HG02610 (cell line): Measurements from ENCODE around the gene CSTF1.

Experiments used
- ATAC-seq: cut with Tn5 transposase; IDR thresholded peaks from one replicate; pipeline ENCODE4 v1.9.1; 2021; ENCODE audit warnings: mild to moderate bottlenecking, moderate library complexity; ENCODE audit not compliant: unreplicated experiment

The CSTF1 gene

DNA sequence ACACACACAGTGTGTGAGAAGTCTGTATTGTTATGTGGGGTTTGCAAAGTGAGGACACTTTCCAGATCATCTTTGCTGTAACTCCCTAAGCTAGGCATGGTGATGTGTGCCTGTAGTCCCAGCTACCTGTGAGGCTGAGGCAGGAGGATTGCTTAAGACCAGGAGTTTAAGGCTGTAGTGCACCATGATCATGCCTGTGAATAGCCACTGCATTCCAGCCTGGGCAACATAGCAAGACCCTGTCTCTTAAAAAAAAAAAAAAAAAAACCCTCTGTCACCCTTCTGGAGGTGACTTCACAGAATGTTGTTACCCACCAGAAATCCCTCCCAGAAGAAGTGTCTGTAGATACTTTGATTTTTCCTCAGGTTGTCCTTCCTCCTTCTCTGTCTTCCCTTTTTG is 34.5 kb downstream of the CSTF1 start:
- ATAC-seq = no peak

DNA sequence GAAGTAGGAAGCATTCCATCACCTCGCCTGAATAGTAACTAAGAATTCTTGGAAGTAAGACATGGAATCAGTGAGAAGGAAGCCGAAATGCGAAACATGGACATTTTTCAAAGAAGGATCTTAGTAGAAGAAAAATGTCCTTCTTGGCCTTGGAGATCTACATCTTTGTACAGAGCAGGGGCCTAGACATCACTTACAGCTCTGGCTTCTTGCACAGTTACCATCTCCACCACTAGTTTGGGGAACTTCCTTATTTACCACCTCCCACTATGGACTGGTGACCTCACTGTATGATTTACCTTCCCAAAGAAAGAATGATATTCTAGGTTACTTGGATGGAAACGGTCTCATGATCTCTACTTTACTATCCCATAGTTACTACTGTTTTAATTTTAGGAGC is 35.4 kb downstream of the CSTF1 start:
- no peak for ATAC-seq

DNA sequence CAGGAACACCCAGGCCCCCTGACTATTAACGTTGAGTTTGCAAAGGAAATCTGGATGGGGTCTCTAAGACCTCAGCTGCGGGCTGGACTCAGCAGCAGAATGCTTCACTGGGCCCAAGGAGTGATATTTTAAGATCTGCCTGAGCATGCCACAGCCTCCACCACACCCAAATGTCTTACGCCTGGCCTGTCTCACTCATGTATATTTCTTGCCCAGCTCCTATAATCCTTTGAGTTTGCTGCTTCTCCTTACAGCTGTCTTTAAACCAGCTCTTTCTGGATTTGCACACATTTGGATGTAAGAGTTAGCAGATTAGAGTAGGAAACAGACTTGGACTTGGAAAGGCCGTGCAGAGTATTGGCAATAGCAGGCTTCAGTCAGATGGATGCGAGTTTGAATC is 36.0 kb downstream of the CSTF1 start:
- ATAC-seq = no peak

DNA sequence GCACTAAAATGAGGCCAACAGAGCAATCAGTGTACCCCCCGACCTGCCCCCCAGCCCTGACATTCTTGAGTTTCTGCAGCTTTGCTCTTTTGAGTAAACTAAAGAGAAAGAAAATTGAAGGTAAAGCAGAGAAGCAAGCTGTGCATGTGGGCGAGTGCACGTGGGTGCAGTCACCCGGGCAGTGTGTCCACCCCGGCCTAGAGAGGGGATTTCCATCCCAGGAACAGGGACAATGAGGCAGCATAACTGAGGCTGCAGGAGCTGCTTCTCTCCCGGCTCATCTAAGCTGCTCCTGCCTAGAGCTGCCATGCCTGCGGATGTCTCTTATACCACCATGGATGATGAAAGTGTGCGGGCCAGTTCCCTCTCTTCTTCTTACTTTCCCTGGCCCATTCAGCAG is 36.4 kb downstream of the CSTF1 start:
- no peak for ATAC-seq

DNA sequence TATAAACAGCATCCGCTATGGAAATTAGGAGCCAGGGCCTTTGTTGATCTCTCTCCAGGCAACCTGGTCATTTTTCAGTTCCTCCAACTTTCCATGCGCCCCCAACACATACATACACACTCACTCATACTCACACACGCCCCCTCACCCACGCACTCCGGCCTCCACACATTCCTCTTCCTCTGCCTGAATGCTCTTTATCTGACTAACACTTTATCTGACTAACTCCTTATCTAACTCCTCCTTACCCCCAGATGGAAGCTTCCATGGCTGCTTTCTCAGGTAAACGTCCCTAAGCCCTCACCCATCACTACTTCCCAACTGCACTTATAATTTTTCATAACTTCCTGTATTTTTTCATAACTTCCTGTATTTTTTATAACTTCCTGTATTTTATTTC is 37.1 kb downstream of the CSTF1 start:
- ATAC-seq = no peak

DNA sequence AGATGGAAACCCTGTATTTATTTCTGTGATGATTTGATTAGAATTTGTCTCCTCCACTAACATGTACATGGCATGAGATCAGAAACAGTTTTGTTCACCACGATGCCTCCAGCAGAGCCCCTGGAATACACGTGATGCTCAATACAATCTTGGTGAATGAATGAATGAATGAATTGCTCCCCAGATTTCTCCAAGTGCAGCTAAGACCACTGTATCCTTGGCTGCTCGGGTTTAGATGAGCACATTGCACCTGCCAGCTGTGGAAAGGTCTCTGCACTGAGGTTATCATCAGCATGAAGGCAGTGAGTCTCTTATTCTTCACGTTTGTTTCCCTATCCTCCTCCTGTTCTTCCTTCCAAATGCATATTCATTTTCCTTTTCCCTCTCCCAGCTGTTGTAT is 37.5 kb downstream of the CSTF1 start:
- no peak for ATAC-seq

DNA sequence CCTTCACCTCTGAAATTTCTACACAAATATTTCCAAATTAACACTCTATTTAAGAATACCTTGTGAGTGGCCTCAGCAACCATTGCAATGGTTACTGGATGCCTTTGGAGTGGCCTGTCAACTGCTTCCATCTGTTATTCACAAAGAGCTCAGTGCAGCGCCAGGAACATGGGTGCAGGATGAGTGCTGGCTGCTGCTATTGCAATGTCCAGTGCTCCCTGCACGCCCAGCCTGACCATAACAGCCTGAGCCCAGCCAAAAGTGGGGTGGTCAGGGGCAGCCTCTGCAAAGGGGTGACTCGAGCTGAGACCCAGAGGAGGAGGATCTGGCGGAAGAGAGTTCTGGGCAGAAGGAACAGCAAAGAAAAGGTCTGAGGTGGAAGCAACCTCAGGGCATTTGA is 38.0 kb downstream of the CSTF1 start:
- ATAC-seq = no peak

DNA sequence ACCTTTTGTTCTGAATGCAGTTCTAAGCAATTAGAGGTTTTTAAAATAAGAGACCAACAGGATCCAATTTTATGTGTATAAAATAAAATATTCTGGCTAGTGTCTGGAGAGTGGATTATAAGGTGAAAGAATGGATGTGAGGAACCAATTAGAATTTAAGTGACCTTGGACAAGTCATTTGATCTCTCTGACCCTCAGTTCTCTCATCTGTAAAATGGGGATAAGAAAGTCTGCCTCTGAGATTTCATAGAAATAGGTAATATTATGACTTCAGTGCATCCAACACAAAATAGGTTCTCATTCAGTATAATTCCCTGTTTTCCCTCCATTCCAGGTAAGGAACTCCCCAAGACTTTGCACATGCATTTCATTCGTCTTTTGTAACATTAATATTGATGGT is 38.5 kb downstream of the CSTF1 start:
- no peak for ATAC-seq

DNA sequence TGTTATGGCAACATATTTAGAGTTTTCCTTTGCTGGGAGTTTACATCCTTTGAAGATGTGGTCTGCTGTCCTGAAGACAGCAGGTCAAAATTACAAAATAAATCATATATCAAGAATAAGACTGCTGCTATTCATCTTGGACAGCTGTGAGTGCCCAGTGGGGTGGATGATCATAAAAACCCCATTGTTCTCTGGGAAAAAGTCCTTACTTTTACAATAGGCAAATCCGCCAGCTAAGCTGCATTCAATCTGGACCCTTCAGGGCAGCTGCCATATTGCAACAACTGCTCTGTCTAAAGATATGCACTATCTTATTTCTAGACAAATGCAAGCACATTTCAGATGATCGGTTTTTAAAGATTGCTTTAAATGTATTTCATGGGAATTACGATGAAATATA is 39.0 kb downstream of the CSTF1 start:
- no peak for ATAC-seq

DNA sequence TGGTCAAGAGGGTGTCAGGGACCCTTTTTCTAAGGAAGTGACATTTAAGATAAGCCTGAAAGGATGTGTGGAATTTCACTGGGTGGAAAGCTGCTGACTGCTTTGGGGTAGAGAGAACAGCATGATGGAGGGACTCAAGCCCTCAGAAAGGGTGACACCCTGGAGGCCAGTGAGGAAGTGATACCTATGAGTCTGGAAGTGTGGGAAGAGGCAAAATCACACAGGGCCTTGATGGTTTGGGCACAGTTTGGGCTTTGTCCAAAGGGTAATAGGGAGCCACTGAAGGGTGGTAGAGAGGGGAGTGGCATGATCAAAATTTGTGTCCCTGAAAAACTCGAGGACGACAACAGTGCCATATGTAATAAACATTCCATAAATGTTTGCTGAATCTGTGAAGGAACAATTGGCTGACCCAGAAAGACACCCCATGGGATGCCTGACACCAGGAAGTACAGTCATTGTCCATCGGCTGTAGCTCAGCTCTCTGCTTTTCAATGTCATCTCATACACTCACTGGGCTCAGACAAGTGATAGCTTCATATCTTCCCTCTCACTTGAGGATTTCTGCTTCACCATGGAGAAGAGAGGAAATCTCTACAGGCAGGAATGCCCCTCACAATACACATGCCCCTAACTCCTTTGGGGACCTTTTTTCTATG is 40.9 kb downstream of the CSTF1 start:
- ATAC-seq = no peak

DNA sequence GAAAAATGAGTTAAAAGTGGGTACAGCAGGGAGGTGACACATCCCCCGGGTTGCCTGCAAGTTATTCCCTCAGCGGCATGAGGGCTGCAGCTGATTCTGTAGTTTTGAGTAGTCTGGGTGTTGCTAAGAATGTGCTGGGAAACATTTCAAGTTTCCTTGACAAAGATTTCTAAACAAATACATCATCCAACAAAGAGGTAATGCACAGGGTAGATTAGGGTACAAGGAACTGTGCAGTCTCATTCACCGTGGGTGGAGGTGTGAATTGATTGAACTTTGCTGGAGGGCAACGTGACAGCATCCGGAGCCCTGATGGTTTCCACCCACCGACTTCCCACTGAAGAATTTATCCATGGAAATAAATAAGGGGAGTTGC is 41.4 kb downstream of the CSTF1 start:
- ATAC-seq = no peak

DNA sequence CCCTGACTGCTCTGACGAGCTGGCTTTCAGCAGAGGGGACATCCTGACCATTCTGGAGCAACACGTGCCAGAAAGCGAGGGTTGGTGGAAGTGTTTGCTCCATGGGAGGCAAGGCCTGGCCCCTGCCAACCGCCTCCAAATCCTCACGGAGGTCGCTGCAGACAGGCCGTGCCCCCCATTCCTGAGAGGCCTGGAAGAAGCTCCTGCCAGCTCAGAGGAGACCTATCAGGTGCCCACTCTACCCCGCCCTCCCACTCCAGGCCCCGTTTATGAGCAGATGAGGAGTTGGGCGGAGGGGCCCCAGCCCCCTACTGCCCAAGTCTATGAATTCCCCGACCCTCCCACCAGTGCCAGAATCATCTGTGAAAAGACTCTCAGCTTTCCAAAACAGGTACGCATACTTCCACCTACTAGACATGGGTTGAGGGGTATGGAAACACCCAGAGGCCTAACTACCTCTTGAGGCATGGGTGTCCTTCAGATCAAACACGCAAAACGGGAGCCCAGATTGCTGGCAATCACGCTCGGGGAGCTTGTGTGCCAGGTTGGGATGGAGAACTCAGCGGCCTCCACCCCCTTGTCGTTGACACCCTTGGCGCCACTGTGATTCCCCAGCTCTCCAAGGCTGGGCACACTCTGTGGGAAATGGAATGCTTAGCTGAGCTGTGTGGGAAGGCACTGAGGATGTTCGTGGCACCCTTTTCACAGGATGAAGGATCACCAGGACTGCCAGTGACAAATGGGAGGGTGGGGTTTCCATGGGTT is 44.9 kb downstream of the CSTF1 start:
- no peak for ATAC-seq

DNA sequence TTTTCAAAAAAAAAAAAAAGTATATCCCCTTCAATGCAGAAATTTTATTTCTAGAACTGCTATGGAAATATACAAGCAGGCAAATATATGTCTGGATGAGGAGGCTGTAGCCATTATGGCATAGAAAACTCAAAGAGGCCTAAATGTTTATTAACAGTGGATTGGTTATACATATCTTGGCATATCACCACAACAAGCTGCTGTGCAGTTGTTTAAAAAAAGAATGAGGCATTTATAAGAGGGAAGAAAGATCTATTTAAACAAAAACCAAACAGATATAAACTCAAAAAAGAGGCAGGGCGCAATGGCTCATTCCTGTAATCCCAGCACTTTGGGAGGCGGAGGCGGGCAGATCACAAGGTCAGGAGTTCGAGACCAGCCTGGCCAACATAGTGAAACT is 45.8 kb downstream of the CSTF1 start:
- no peak for ATAC-seq

DNA sequence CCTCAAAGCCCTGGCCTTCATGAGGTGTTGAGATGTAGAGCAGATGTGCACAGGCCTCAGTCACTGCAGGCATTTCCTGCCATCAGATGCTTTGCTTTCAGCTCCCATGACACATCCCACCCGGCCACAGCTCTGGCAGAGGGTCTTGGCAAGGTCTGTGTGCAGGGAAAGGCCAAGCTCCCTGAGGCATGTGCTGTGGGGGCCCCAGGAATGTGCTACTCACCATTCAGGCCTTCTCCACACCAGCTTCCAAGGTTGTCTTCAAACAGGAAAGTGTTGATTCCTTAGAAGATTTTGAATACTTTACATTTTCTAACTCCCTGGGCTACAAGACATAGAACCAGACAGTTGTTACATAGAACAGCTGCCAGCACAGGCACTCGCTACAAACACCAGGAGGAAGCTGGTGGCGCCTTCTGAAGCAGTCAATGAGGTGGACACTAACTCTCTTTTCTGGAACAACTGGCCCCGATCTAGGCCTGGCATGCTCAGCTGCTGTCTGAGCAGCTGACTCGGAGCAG is 47.4 kb downstream of the CSTF1 start:
- no peak for ATAC-seq

DNA sequence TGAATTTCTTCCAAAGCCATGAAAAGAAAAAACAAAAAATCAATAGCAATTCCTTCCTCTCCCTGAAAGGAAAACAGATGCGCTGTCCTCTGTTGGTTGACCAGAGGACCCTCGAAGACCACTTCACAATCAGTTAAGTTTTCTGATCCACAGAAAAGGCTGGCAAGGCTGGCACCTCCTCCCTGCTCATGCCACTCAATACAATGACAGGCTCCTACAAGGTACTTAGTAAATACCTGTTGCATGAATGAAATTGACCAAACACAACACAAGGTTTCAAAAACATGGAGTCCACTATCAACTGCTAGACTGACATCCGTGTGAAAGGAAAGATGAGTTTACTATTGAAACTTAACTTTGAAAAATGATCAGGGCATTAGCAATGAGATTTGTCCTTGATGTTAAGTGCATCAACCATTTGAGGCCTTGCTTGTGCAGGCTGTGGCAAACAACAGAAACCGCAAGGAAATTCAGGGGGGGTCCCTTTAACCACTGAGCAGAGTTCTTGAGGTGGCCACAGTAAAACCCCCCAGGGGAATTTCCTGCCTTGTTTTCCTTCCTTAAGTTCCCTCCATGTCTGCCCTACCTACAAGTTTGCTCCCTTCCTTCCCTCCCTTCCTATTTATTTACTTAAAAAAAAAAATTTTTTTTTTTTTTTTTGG is 48.0 kb downstream of the CSTF1 start:
- peak; percentile 79 for ATAC-seq

DNA sequence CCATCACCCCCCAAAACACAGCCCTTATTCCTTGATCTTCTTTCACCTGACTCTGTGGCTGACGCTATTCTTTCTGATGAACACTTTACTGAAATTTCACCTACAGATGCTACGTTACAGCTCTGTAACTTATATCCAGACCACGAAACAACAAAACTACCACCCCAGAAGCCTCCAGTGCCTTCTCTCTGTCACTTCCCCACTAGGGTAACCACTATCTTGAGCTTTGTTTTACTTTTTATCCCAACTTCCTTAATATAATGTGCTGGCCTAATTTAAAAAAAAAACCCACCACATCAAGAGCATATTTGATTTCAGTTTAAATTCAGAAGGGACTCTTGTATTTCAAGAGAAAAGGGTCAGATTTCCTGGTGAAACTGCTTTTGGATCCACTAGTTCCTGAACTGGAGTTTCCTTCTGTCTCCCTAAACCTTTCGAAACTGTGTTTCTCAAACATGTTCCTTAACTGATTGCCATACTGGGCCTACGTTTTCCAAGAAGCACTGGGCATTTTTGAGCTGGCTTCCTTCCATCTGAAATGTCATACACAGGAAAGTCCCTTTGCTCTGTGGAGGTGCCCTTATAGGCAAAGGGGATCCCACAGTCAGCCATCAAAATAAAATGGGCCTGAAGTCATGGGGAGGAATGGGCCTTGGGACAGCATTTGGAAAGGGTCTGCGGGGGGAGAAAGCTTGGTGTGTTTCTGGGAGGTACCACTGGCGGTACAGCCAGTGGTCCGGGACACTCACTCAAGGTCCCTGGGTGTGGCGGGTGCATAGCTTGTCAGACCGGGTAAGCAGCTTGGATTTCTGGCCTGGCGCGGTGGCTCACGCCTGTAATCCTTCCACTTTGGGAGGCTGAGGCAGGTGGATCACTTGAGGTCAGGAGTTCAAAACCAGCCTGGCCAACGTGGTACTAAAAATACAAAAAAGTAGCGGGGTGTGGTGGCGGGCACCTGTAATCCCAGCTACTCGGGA is 50.2 kb downstream of the CSTF1 start:
- ATAC-seq = no peak

DNA sequence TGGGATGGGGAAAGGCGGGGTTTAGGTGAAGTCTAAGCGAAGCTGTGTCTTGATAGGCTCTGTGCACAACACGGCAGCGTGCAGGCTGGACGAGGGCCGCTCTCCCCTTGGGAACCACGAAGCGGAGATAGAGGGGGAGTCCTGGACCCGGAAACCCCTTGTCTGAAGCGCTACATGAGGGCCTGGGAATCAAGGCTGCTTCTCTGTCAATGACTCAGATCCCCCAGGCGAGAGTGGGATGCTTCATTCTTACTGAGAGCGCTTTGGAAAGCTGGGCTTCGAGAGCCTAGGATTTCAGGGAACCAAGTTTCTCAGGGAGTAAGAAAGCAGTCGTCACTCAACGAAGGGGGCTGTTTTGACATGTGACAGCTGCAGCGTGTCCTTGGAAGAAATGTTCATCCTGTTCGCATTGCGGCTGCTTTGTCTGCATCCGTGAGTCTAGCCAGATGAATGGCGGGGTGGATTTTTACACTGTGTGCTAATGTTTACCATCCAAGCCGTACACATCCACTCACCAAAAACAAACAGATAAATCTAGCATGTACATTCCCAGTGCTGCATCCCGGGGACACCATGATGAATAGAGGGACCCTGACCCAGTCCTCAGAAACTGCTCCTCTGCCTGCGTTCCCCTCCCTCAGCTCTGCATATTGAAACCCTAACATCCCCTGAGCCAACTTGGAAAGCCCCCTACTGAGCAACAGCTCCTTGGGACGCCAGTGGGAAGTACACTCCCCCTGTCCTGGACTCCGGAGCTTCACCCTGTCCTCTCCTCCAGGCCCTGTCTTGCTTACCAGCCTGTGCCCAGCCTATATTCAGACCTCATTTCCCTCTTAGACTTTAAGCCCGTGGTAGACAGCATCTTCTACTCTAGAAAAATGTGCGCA is 51.5 kb downstream of the CSTF1 start:
- ATAC-seq = no peak

DNA sequence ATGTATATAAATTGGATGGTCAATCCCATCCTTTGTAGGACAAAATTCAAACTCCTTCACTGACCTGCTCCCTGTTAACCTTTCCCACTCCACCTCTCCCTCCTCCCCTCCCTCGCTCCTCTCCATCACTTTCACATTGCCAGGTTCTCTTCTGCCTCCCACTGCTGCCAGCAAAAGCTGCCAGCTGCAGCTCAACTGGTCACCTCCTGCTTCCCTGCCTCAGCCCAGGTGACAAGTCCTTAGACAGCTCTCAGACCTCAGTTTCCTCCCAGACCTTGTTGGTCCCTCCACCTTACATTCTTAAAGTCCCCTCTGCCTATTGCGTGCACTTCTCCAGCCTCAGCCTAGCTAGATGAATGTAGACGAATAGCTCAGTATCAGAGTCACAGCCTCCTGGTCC is 52.7 kb downstream of the CSTF1 start:
- no peak for ATAC-seq

DNA sequence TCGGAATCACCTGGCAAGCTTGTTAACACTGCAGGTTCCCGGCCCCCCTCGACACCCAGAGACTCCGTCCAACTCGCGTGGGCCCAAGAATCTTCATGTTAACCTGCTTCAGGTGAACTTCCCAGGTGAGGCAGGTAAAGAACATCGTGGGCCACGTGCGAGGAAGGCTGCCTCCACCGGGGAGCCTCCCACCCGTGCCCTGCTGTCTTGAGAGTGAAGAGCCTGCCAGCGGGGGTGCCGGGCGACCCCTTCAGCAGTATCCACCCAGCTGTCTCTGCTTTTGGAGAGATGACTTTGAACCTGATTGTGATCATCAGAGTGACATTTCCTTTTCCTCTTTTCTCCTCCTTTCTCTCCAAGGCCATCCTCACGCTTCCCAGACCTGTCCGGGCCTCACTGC is 53.1 kb downstream of the CSTF1 start:
- ATAC-seq = no peak

DNA sequence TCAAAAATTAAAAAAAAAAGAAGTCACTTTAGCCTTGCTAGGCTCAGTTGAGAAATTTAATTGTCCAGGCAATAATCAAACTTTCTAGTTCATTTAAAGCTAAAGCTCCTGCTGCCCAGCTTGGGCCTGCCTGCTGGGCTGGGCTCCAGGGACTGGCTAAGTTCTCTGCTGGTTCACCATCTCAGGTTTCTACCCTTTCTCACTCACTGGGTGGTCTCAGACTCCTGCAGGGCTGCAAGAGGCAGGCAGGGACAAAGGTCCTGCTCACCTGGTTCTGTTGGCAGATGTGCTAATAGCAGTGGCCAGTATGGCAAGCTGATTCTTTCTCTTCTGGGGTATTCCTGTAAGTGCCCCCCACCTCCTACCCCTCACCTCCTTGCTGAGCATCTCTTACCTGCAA is 54.8 kb downstream of the CSTF1 start:
- no peak for ATAC-seq
